ENCODE results near the gene PIP5K1B. TPM values are rescaled to one million over a fixed set of nuclear protein-coding genes. Genes with fewer than 3 reads are reported as not detected.

Gene PIP5K1B
- total RNA-seq, 1 donor from 2014 or later, result 0.15 TPM

Other genes starting within 250 kb of the PIP5K1B start
- 0.20 TPM in 1 of 2 replicates, not detected in the other for gene TMEM252, start 164.4 kb upstream of the PIP5K1B start, total RNA-seq